HepG2 (cell line): ENCODE results near the gene PPP1R12C. TPM values are rescaled to one million over a fixed set of nuclear protein-coding genes. Genes with fewer than 3 reads are reported as not detected.

Source experiments
- ADNP ChIP-seq: sonication (generic); formaldehyde crosslinking; IDR thresholded peaks from 2 replicates; pipeline ENCODE4 v1.4.0; 2020; ENCODE audit warnings: missing genetic modification reagents
- ATF7-NPFF ChIP-seq: sonication (generic); formaldehyde crosslinking; IDR thresholded peaks from 2 replicates; pipeline ENCODE4 v1.8.1; 2023; ENCODE audit warnings: mild to moderate bottlenecking, low read depth, missing genetic modification reagents, moderate library complexity
- KDM5B ChIP-seq: sonication (generic); formaldehyde crosslinking; IDR thresholded peaks from 2 replicates; pipeline ENCODE4 v1.4.0; 2020; ENCODE audit warnings: missing genetic modification reagents, mild to moderate bottlenecking, borderline replicate concordance
- KDM6A ChIP-seq: IDR thresholded peaks from 2 replicates; pipeline ENCODE4 v1.6.1; 2016; ENCODE audit warnings: low read depth
- KLF16 ChIP-seq, 2 experiments: sonication (generic) in 1 of 2; formaldehyde crosslinking in 1 of 2; IDR thresholded peaks; 2 replicates each; pipeline versions ENCODE4 v1.6.1 to v1.8.0; 2016 to 2023; ENCODE audit warnings: missing genetic modification reagents in 2 of 2, missing compliant biosample characterization in 1 of 2
- KMT2B ChIP-seq: IDR thresholded peaks from 2 replicates; pipeline ENCODE4 v1.6.1; 2016; ENCODE audit warnings: missing genetic modification reagents, missing compliant biosample characterization
- PRMT3 ChIP-seq: sonication (generic); formaldehyde crosslinking; IDR thresholded peaks from 2 replicates; pipeline ENCODE4 v1.8.1; 2022; ENCODE audit warnings: low read depth, mild to moderate bottlenecking, moderate library complexity, missing genetic modification reagents, borderline replicate concordance
- SIN3B ChIP-seq: fragments of 150-350 bp; IDR thresholded peaks from 2 replicates; pipeline ENCODE4 v1.6.1; 2014; ENCODE audit warnings: low read length
- SMAD3 ChIP-seq: sonication (generic); formaldehyde crosslinking; IDR thresholded peaks from 2 replicates; pipeline ENCODE4 v1.4.0; 2020; ENCODE audit warnings: missing genetic modification reagents
- SMARCE1 ChIP-seq: fragments of 450-650 bp; IDR thresholded peaks from 2 replicates; pipeline ENCODE4 v1.6.1; 2017; ENCODE audit warnings: borderline replicate concordance
- SP140L ChIP-seq: sonication (generic); formaldehyde crosslinking; IDR thresholded peaks from 2 replicates; pipeline ENCODE4 v1.4.0; 2020; ENCODE audit warnings: missing genetic modification reagents, borderline replicate concordance
- ZBTB21 ChIP-seq: sonication (generic); formaldehyde crosslinking; IDR thresholded peaks from 2 replicates; pipeline ENCODE4 v1.4.0; 2020; ENCODE audit warnings: missing genetic modification reagents
- ZC3H13 ChIP-seq: sonication (generic); formaldehyde crosslinking; IDR thresholded peaks from 2 replicates; pipeline ENCODE4 v1.8.1; 2023; ENCODE audit warnings: mild to moderate bottlenecking, missing genetic modification reagents, moderate library complexity
- ZKSCAN8 ChIP-seq: IDR thresholded peaks from 2 replicates; pipeline ENCODE4 v1.6.1; 2016; ENCODE audit warnings: borderline replicate concordance, missing genetic modification reagents, missing compliant biosample characterization
- ZNF263 ChIP-seq: sonication (generic); formaldehyde crosslinking; IDR thresholded peaks from 2 replicates; pipeline ENCODE4 v1.4.0; 2020; ENCODE audit warnings: missing genetic modification reagents
- ZNF441 ChIP-seq: sonication (generic); formaldehyde crosslinking; IDR thresholded peaks from 2 replicates; pipeline ENCODE4 v1.7.0; 2021; ENCODE audit warnings: missing genetic modification reagents, borderline replicate concordance
- ZNF501 ChIP-seq: sonication (generic); formaldehyde crosslinking; IDR thresholded peaks from 2 replicates; pipeline ENCODE4 v1.5.1; 2020; ENCODE audit warnings: mild to moderate bottlenecking, moderate library complexity, missing genetic modification reagents
- polyA plus RNA-seq, 8 experiments: library from polyadenylated mRNA; depleted of rRNA in 3 of 8; stranded (reverse) in 7 of 8; unstranded in 1 of 8; fragments of >200 nt; fragmentation: Illumina TruSeq in 4 of 8; extraction: Trizol in 4 of 8; gene quantifications; 2 replicates each; pipeline versions ENCODE4 v1.2.1 to v1.2.3, GENCODE V29; 2011 to 2016; ENCODE audit warnings: low read depth in 4 of 8, missing spikeins in 1 of 8, mixed read lengths in 1 of 8; ENCODE audit not compliant: insufficient read depth in 1 of 8
- total RNA-seq, 5 experiments: library from RNA; depleted of rRNA; stranded (reverse); fragments of >200 nt; fragmentation: Illumina TruSeq; extraction: Trizol; gene quantifications; 2 replicates each; pipeline ENCODE4 v1.2.3, GENCODE V29; 2016; ENCODE audit warnings: low read depth in 1 of 5
- TF ChIP-seq, protein P1 (sequence below): sonication (generic); formaldehyde crosslinking; IDR thresholded peaks from 2 replicates; pipeline ENCODE4 v1.8.0; 2022; ENCODE audit warnings: missing genetic modification reagents, mild to moderate bottlenecking, moderate library complexity, borderline replicate concordance
- TF ChIP-seq, protein P2 (sequence below): sonication (generic); formaldehyde crosslinking; IDR thresholded peaks from 2 replicates; pipeline ENCODE4 v1.4.0; 2020; ENCODE audit warnings: mild to moderate bottlenecking, missing genetic modification reagents
- TF ChIP-seq, protein P3 (sequence below): IDR thresholded peaks from 2 replicates; pipeline ENCODE4 v1.6.1; 2016
- TF ChIP-seq, protein P4 (sequence below): sonication (generic); formaldehyde crosslinking; IDR thresholded peaks from 2 replicates; pipeline ENCODE4 v1.5.0; 2020; ENCODE audit warnings: mild to moderate bottlenecking, missing genetic modification reagents
- TF ChIP-seq, protein P5 (sequence below): sonication (generic); formaldehyde crosslinking; IDR thresholded peaks from 2 replicates; pipeline ENCODE4 v1.4.0; 2020; ENCODE audit warnings: mild to moderate bottlenecking, missing genetic modification reagents
- TF ChIP-seq, protein P6 (sequence below): IDR thresholded peaks from 2 replicates; pipeline ENCODE4 v1.6.1; 2012; ENCODE audit warnings: inconsistent platforms

The PPP1R12C gene
- total and polyA plus RNA-seq, 2 of the 13 experiments (the other 11 are each of a cell fraction or from before 2014, with no cell fraction given): 29.7 to 30.3 TPM

DNA sequence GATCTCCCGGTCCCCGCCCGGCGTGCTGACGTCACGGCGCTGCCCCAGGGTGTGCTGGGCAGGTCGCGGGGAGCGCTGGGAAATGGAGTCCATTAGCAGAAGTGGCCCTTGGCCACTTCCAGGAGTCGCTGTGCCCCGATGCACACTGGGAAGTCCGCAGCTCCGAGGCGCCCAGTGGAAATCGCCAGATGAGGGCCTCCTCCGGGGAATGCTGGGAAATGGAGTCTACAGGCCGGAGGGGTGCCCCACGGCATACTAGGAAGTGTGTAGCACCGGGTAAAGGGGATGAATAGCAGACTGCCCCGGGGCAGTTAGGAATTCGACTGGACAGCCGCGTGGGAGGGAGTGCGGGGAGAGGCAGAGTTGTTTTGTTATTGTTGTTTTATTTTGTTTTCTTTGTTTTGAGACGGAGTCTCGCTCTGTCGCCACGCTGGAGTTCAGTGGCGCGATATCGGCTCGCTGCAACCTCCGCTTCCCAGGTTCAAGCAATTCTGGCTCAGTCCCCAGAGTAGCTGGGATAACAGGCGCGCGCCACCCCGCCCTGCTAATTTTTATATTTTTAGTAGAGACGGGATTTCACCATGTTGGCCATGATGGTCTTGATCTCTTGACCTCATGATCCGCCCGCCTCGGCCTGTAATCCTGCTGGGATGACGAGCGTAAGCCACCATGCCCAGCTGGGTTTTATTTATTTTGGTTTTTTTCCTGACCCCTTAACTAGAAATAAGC is 390 bp upstream of the PPP1R12C start (continued):
- TF ChIP-seq, protein P1, sequence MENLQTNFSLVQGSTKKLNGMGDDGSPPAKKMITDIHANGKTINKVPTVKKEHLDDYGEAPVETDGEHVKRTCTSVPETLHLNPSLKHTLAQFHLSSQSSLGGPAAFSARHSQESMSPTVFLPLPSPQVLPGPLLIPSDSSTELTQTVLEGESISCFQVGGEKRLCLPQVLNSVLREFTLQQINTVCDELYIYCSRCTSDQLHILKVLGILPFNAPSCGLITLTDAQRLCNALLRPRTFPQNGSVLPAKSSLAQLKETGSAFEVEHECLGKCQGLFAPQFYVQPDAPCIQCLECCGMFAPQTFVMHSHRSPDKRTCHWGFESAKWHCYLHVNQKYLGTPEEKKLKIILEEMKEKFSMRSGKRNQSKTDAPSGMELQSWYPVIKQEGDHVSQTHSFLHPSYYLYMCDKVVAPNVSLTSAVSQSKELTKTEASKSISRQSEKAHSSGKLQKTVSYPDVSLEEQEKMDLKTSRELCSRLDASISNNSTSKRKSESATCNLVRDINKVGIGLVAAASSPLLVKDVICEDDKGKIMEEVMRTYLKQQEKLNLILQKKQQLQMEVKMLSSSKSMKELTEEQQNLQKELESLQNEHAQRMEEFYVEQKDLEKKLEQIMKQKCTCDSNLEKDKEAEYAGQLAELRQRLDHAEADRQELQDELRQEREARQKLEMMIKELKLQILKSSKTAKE (CRISPR knock-in tag): no peak
- no peak for TF ChIP-seq ADNP (CRISPR knock-in tag)
- TF ChIP-seq ATF7-NPFF (CRISPR knock-in tag): peak; percentile 49; the same call in 1 of the 2 replicates
- TF ChIP-seq SIN3B: no peak
- TF ChIP-seq SMARCE1: no peak
- no peak for TF ChIP-seq SP140L (CRISPR knock-in tag)
- 0 out of 2 replicates have a peak, but pooled peaks have one; percentile 49 for TF ChIP-seq ZNF441 (CRISPR knock-in tag)
- 0 out of 2 replicates have a peak, but pooled peaks have one; percentile 27 for TF ChIP-seq SMAD3 (CRISPR knock-in tag)
- TF ChIP-seq ZNF263 (CRISPR knock-in tag): no peak
- no peak for TF ChIP-seq ZC3H13 (CRISPR knock-in tag)
- no peak for TF ChIP-seq PRMT3 (CRISPR knock-in tag)
- TF ChIP-seq ZKSCAN8 (CRISPR knock-in tag): peak; percentile 27; the same call in 1 of the 2 replicates
- TF ChIP-seq KLF16 (CRISPR knock-in tag; IDR thresholded peaks at IDR 0.05): peak in 1 of 2 experiments; percentile 61; a peak in 1 of 4 replicates
- no peak for TF ChIP-seq KDM6A (CRISPR knock-in tag)
- TF ChIP-seq KMT2B: no peak
- TF ChIP-seq, protein P2, sequence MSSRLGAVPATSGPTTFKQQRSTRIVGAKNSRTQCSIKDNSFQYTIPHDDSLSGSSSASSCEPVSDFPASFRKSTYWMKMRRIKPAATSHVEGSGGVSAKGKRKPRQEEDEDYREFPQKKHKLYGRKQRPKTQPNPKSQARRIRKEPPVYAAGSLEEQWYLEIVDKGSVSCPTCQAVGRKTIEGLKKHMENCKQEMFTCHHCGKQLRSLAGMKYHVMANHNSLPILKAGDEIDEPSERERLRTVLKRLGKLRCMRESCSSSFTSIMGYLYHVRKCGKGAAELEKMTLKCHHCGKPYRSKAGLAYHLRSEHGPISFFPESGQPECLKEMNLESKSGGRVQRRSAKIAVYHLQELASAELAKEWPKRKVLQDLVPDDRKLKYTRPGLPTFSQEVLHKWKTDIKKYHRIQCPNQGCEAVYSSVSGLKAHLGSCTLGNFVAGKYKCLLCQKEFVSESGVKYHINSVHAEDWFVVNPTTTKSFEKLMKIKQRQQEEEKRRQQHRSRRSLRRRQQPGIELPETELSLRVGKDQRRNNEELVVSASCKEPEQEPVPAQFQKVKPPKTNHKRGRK (CRISPR knock-in tag): no peak
- TF ChIP-seq, protein P3, sequence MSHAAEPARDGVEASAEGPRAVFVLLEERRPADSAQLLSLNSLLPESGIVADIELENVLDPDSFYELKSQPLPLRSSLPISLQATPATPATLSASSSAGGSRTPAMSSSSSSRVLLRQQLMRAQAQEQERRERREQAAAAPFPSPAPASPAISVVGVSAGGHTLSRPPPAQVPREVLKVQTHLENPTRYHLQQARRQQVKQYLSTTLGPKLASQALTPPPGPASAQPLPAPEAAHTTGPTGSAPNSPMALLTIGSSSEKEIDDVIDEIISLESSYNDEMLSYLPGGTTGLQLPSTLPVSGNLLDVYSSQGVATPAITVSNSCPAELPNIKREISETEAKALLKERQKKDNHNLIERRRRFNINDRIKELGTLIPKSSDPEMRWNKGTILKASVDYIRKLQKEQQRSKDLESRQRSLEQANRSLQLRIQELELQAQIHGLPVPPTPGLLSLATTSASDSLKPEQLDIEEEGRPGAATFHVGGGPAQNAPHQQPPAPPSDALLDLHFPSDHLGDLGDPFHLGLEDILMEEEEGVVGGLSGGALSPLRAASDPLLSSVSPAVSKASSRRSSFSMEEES (CRISPR knock-in tag): peak; percentile 23; the same call in 1 of the 2 replicates
- TF ChIP-seq ZNF501 (CRISPR knock-in tag): peak; percentile 31; the same call in 1 of the 2 replicates
- peak; percentile 40; the same call in 1 of the 2 replicates for TF ChIP-seq KDM5B (CRISPR knock-in tag)
- TF ChIP-seq, protein P4, sequence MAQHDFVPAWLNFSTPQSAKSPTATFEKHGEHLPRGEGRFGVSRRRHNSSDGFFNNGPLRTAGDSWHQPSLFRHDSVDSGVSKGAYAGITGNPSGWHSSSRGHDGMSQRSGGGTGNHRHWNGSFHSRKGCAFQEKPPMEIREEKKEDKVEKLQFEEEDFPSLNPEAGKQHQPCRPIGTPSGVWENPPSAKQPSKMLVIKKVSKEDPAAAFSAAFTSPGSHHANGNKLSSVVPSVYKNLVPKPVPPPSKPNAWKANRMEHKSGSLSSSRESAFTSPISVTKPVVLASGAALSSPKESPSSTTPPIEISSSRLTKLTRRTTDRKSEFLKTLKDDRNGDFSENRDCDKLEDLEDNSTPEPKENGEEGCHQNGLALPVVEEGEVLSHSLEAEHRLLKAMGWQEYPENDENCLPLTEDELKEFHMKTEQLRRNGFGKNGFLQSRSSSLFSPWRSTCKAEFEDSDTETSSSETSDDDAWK (CRISPR knock-in tag): no peak
- TF ChIP-seq, protein P5, sequence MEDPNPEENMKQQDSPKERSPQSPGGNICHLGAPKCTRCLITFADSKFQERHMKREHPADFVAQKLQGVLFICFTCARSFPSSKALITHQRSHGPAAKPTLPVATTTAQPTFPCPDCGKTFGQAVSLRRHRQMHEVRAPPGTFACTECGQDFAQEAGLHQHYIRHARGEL: no peak
- TF ChIP-seq, protein P6, sequence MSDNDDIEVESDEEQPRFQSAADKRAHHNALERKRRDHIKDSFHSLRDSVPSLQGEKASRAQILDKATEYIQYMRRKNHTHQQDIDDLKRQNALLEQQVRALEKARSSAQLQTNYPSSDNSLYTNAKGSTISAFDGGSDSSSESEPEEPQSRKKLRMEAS: peak; percentile 40
- TF ChIP-seq ZBTB21 (CRISPR knock-in tag): no peak
